ENCODE results near the gene GMIP.

The GMIP gene

DNA sequence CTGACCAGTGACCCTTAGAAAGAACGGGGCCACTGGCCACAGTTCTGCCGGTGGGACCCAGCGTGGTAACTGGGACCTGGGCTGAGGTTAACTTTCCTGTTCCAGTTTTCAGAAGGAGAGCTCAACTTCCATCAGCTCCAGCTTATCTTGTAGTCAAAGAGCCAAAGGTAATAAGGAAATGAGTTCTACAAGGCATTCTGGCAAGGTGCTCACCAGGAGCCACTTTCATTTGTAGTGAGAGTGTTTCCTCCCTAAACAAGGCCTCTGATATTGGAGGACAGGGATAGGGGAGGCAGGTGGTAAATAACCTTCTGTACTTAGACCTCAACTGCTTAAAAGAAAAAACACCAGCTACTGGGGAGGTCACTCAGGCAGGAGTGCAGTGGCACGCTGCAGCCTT, 63.0 kb downstream of the GMIP start:
- TF ChIP-seq FOXM1 (IDR thresholded peaks at IDR 0.05; ENCODE audit: borderline replicate concordance, low read depth) (no peak), CREB1 (IDR thresholded peaks at IDR 0.05; ENCODE audit: low read depth) (no peak), TEAD4 (IDR thresholded peaks at IDR 0.05) (no peak), TAF1 (IDR thresholded peaks at IDR 0.05; ENCODE audit: low read depth) (no peak), RAD21 (IDR thresholded peaks at IDR 0.05; ENCODE audit: low read depth) (no peak), EGR1 (IDR thresholded peaks at IDR 0.05) (no peak), ZBTB7A (IDR thresholded peaks at IDR 0.05; ENCODE audit: low read depth) (no peak), EP300 (IDR thresholded peaks at IDR 0.05; ENCODE audit: borderline replicate concordance) (no peak), CEBPB (IDR thresholded peaks at IDR 0.05) (no peak), TCF12 (IDR thresholded peaks at IDR 0.05; ENCODE audit: low read depth) (no peak), NFIC (IDR thresholded peaks at IDR 0.05) (no peak), YY1 (IDR thresholded peaks at IDR 0.05; ENCODE audit: low read depth) (no peak)
- TF ChIP-seq, protein P1, sequence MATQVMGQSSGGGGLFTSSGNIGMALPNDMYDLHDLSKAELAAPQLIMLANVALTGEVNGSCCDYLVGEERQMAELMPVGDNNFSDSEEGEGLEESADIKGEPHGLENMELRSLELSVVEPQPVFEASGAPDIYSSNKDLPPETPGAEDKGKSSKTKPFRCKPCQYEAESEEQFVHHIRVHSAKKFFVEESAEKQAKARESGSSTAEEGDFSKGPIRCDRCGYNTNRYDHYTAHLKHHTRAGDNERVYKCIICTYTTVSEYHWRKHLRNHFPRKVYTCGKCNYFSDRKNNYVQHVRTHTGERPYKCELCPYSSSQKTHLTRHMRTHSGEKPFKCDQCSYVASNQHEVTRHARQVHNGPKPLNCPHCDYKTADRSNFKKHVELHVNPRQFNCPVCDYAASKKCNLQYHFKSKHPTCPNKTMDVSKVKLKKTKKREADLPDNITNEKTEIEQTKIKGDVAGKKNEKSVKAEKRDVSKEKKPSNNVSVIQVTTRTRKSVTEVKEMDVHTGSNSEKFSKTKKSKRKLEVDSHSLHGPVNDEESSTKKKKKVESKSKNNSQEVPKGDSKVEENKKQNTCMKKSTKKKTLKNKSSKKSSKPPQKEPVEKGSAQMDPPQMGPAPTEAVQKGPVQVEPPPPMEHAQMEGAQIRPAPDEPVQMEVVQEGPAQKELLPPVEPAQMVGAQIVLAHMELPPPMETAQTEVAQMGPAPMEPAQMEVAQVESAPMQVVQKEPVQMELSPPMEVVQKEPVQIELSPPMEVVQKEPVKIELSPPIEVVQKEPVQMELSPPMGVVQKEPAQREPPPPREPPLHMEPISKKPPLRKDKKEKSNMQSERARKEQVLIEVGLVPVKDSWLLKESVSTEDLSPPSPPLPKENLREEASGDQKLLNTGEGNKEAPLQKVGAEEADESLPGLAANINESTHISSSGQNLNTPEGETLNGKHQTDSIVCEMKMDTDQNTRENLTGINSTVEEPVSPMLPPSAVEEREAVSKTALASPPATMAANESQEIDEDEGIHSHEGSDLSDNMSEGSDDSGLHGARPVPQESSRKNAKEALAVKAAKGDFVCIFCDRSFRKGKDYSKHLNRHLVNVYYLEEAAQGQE (IDR thresholded peaks at IDR 0.05; ENCODE audit: low read depth) = no peak
- TF ChIP-seq, protein P2, sequence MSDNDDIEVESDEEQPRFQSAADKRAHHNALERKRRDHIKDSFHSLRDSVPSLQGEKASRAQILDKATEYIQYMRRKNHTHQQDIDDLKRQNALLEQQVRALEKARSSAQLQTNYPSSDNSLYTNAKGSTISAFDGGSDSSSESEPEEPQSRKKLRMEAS (IDR thresholded peaks at IDR 0.05) = no peak
- TF ChIP-seq, protein P3, sequence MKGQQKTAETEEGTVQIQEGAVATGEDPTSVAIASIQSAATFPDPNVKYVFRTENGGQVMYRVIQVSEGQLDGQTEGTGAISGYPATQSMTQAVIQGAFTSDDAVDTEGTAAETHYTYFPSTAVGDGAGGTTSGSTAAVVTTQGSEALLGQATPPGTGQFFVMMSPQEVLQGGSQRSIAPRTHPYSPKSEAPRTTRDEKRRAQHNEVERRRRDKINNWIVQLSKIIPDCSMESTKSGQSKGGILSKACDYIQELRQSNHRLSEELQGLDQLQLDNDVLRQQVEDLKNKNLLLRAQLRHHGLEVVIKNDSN (IDR thresholded peaks at IDR 0.05) = no peak

DNA sequence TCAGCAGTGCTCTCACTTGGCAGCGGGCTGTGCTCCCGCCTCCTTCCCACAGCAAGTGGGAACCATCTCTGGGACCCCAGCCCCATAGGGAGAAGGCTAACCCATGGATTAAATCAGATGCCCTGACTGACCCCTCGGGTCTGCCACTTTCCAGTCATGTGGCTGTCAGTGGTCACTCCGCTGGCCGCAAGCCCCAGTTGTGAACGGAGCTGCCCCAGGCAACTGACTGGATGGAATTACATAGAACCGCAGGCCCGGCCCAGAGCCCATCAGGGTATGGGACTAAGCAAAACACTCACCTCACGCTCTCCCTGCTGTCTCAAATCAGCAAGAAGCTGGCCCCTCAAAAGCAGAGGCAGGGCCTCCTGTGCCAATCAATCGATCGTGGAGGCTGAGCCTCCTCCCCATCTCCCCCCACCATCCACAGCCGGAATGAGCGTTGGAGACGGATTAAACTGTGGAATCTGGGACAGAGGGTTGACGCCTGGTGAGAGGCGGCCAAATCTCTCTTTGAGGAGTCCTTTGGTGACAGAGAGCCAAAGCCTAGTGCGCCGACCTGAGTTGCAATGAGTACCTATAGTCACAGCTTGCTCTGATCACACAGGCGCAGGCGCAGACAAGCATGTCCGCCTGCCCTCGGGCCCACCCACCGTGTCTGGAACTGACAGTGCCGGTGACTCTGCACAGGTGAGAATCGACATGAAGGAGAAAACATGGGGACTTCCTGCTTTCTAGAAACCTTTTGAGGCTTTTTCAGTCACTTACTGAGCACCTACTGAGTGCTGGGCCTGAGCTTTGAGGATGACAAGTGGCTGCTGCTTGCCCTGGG, 63.7 kb downstream of the GMIP start:
- TF ChIP-seq FOXM1 (IDR thresholded peaks at IDR 0.05; ENCODE audit: borderline replicate concordance, low read depth) (no peak), EP300 (IDR thresholded peaks at IDR 0.05; ENCODE audit: borderline replicate concordance) (no peak), EGR1 (IDR thresholded peaks at IDR 0.05) (no peak), CREB1 (IDR thresholded peaks at IDR 0.05; ENCODE audit: low read depth) (no peak), YY1 (IDR thresholded peaks at IDR 0.05; ENCODE audit: low read depth) (no peak), TAF1 (IDR thresholded peaks at IDR 0.05; ENCODE audit: low read depth) (no peak), ZBTB7A (IDR thresholded peaks at IDR 0.05; ENCODE audit: low read depth) (no peak), NFIC (IDR thresholded peaks at IDR 0.05) (no peak), TEAD4 (IDR thresholded peaks at IDR 0.05) (no peak), RAD21 (IDR thresholded peaks at IDR 0.05; ENCODE audit: low read depth) (no peak), CEBPB (IDR thresholded peaks at IDR 0.05) (no peak), TCF12 (IDR thresholded peaks at IDR 0.05; ENCODE audit: low read depth) (no peak)
- TF ChIP-seq, protein P3 (IDR thresholded peaks at IDR 0.05) = no peak
- TF ChIP-seq, protein P1 (IDR thresholded peaks at IDR 0.05; ENCODE audit: low read depth) = no peak
- TF ChIP-seq, protein P2 (IDR thresholded peaks at IDR 0.05) = no peak

All from Ishikawa (cell line).